Glomerular visceral epithelial cell (primary cell): ENCODE data around the gene RAD54L2.
"Not testable (repeated sequence)": the region's sequence is repeated elsewhere in the genome, so short reads cannot be mapped to it uniquely, and the experiment has no call there.

Experiments used
- DNase-seq: peaks from one replicate; pipeline ENCODE4 v3.0.0-alpha.2; 2016; ENCODE audit errors: extremely low spot score

The RAD54L2 gene

GRCh38 chr3:51539291-51539941, 897 bp downstream of the RAD54L2 start:
- peak; percentile 48 for DNase-seq

- not testable (repeated sequence) for DNase-seq
Observed at GRCh38 chr3:51542596-51542995, 4.1 kb downstream of the RAD54L2 start.

DNA sequence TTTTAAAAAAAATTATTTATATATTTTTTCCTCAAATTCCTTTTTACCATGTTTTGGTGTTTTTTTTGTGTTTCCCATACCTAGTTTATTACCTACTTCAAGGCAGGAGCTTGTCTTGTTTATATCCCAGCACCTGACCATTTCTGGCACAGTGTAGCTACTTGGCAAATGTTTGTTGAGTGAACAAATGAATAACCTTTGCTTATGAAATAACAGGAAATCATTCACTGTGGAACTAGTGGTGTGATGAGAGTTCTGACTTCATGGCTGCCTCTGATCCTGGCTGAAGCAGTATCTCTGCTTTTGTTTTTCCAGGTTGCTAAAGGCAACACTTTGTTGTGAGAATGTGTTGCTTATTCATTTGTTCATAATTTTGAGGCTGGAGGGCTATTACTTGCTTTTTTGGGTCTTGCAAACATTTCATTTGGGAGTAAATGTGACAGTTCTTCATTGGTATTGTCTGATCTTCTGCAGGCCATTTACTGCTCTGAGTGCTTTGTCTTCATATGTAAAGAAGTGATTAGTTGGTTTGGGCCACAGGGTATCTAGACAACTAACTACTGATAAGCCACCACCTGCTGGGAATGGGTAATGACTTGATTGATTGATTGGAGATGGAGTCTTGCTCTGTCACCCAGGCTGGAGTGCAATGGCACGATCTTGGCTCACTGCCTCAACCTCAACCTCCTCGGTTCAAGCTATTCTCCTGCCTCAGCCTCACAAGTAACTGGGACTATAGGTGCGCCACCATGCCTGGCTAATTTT, 5.7 kb downstream of the RAD54L2 start:
- no peak for DNase-seq

DNA sequence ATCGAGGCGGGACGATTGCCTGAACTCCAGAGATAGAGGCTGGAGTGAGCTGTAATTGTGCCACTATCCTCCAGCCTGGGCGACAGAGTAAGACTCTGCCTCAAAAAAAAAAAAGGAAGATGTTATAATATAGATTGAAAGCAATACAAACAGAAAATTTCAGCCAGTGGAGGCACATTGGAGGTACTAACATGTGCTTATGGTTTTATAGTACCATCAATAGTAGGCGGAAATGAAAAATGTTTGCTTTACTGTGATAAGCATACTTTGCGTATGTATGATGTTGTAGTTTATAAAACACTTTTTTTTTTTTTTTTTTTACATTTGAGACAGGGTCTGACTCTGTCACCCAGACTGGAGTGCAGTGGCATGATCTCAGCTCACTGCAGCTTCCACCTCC, 8.8 kb downstream of the RAD54L2 start:
- no peak for DNase-seq

DNA sequence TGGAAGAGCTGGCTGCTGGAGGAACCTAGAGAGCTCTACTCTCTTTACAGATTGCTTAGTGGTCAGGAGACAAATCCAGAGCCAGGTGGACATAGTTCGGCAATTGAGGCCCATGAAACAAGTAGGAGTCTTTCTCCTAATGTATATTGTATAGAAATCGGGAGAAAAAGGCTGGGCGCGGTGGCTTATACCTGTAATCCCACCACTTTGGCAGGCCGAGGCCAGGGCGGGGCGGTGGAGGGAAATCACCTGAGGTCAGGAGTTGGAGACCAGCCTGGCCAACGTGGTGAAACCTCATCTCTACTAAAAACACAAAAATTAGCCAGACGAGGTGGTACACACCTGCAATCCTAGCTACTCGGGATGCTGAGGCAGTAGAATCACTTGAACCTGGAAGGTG, 10.8 kb downstream of the RAD54L2 start:
- DNase-seq: no peak

- no peak for DNase-seq
Observed at GRCh38 chr3:51550080-51550819, 11.7 kb downstream of the RAD54L2 start.

DNA sequence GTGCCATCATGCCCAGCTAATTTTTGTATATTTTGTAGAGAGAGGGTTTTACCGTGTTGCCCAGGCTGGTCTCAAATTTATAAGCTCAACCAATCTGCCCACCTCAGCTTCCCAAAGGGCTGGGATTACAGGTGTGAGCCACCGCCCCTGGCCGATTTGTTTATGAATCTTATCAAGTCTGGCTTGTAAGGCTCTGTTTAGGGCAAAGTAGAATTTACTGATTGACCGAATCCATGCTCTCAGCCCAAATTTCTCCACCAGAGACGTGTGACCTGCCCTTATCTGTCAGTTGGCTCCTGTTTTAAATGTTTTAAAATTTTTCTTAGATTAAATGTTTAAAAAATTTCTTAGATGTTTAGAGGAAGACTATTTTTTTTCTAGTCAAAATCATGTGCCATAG, 19.5 kb downstream of the RAD54L2 start:
- DNase-seq: no peak

DNA sequence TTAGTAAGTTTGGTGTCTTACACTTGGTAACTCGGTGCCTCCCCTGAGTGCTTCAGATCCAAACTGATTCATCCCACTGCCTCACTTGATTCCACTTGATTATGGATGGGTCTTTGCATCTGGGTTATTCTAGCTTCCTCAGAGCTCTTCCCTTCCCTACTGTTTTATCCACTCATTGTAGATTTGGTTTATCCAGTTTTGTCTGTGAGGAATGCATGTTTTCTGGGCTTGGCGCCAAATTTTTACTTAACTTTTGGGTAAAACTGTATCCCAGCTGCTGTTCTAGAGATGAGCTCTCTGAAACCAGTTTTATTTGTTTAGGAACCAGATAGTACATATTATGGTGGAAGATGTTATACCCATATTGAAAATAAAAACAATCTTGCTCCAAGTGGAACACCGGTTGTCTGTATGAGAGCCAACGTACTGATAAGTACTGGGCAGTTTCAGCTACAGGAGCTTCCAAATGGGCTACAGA, 20.9 kb downstream of the RAD54L2 start:
- DNase-seq: no peak

DNA sequence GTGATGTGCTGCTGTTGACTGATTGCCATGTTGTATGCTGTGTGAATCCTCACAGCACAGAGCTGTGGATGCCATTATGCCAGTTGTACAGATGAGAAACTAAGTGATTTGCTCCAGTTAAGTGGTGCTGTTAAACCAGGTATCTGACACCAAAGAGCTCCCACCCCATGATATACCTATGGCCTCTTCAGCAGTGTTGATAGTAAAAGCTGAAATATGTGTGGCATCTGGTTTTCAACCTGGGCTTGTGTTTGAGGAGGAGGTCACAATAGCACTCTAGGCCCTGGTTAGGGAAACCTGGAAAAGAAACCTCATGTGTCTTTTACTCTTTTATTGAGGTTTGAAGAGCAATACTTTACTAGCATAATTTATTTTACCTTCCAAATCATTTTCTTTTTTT, 21.4 kb downstream of the RAD54L2 start:
- DNase-seq: no peak

- DNase-seq: not testable (repeated sequence)
Observed at GRCh38 chr3:51562403-51562802, 23.9 kb downstream of the RAD54L2 start.

- no peak for DNase-seq
Observed at GRCh38 chr3:51568036-51568435, 29.5 kb downstream of the RAD54L2 start.

DNA sequence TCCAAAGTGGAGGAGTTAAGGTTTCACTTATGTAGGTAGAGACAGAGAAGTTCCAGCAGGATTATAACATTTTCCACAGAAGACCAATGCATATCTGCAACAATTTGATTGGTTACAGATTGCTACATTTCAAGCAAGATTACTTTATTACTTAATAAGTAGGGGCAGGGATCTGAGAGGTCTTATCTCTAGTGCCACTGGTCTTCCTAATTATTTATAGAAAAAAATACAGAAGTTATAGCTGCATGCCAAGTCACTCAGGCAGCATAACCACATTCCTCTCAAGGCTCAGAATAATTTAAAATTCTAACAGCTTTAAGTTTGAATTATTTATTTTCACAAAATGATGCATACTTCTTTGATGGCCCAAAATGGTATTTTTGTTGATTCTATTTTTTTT, 30.5 kb downstream of the RAD54L2 start:
- no peak for DNase-seq

- no peak for DNase-seq
Observed at GRCh38 chr3:51578238-51578637, 39.7 kb downstream of the RAD54L2 start.

DNA sequence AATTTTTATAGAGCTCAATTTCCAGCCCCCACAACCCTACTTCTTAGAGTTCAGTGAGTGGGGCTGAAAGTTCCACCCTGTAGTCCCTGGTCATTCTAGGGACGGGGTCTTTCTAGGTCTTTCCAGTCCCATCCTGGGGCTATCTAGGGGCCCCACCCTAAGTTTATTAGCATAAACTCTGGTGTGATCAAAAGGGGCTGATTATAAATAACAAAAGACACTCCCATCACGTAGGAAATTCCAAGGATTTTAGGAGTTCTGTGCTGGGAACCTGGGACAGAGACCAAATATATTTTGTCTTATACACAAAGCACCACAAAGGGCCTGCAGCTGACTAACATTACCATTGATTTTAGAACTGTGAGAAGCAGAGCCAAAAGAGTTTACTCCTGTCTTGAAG, 41.9 kb downstream of the RAD54L2 start:
- DNase-seq: no peak

DNA sequence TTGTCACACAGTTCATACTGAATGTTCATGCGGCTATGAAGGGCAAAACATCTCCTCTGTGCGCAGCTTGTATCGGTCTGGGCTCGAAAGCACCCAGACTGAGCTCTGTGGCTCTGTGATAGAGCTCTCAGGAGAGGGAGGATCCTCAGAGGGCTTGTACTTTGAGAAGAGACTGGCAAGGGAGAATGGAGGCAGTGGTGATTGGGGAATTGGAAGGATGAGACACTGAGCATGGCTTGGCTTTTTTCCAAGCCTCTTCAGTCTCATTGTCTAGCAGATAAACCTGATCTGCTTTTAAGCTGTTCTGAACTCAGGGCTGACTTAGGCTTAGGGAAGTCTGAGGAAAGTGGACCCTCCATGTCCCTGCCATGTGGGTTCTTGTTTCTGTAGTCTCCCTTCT, 43.0 kb downstream of the RAD54L2 start:
- peak; percentile 1 for DNase-seq

DNA sequence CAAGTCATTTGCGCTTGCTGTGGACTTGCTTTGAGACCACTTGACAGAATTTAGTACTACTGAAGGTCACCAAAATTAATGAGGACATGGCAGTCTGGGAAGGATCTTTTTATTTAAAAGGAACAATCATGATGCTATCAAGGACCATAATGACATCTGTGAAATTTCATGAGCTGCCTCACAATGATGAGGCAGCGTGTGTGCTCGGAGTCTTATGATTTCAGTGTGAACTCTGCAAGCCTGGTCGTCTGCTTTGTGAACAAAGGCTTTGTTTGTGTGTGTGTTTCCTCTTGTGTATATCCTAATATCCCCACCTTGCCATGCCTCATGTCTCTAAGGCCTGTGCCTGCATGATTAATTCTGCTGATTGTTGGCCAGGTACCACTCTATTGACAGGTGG, 46.7 kb downstream of the RAD54L2 start:
- no peak for DNase-seq

GRCh38 chr3:51585871-51586270, 47.4 kb downstream of the RAD54L2 start:
- no peak for DNase-seq
